Panc1 (cell line): ENCODE results near the gene HCN3. TPM values are rescaled to one million over a fixed set of nuclear protein-coding genes. Genes with fewer than 3 reads are reported as not detected.
A peak's percentile ranks its signal among the peaks of the same experiment; 100 is the strongest.

Experiments
- ATAC-seq: fragments of 200-7000 bp; cut with Tn5 transposase; 2 replicates; pipeline ENCODE4 v1.9.1; 2020; ENCODE audit warnings: mild to moderate bottlenecking, moderate library complexity
- BruUV-seq: library from RNA; stranded (reverse); fragments of 400-500 nt; replicated peaks from 2 replicates; lab custom pipeline; 2021; lab: Mats Ljungman, UMichigan
- CTCF ChIA-PET: fragments of 300-600 bp; sonication (Branson Sonifier 250); formaldehyde crosslinking; loops from one replicate; lab custom pipeline; 2022; ENCODE audit warnings: antibody characterized with exemption; lab: Charles Lee
- POLR2A ChIA-PET: fragments of 300-600 bp; sonication (Branson Sonifier 250); formaldehyde crosslinking; loops from one replicate; lab custom pipeline; 2022; ENCODE audit warnings: antibody characterized with exemption; lab: Charles Lee
- DNase-seq: peaks from one replicate; pipeline ENCODE4 v3.0.0-alpha.2; 2010; ENCODE audit warnings: low read depth, low spot score
- H3K27ac ChIP-seq: 2 replicates; pipeline ENCODE4 v1.5.1; 2011; ENCODE audit warnings: mild to moderate bottlenecking, low read length, inconsistent platforms
- H3K27me3 ChIP-seq: fragments of 200-500 bp; sonication (Bioruptor generic); 2 replicates; pipeline ENCODE4 v1.6.0; 2014; ENCODE audit warnings: low read length, inconsistent platforms; ENCODE audit not compliant: control insufficient read depth, insufficient read depth
- H3K36me3 ChIP-seq: fragments of 200-500 bp; sonication (Bioruptor generic); 2 replicates; pipeline ENCODE4 v1.5.1; 2014; ENCODE audit warnings: inconsistent platforms, mild to moderate bottlenecking, low read length, moderate library complexity; ENCODE audit not compliant: control insufficient read depth, insufficient read depth
- H3K4me1 ChIP-seq: 2 replicates; pipeline ENCODE4 v1.5.1; 2011; ENCODE audit warnings: inconsistent platforms, mild to moderate bottlenecking, low read length, moderate library complexity; ENCODE audit not compliant: control insufficient read depth, insufficient read depth
- H3K4me3 ChIP-seq, 2 experiments: 2 replicates each; pipeline ENCODE4 v1.5.1; 2011 to 2012; ENCODE audit warnings: low read depth in 2 of 2, low read length in 2 of 2, mild to moderate bottlenecking in 2 of 2, inconsistent platforms in 1 of 2, moderate library complexity in 1 of 2
- H3K9me3 ChIP-seq: fragments of 200-500 bp; sonication (Bioruptor generic); 2 replicates; pipeline ENCODE4 v1.5.1; 2014; ENCODE audit warnings: low read depth, mild to moderate bottlenecking, inconsistent platforms, low read length, moderate library complexity; ENCODE audit not compliant: control insufficient read depth, insufficient read depth
- CTCF ChIP-seq: fragments of 450-650 bp; IDR thresholded peaks from 2 replicates; pipeline ENCODE4 v1.5.1; 2017; ENCODE audit warnings: mild to moderate bottlenecking
- POLR2AphosphoS5 ChIP-seq: IDR thresholded peaks from 2 replicates; pipeline ENCODE4 v1.6.1; 2012; ENCODE audit warnings: mild to moderate bottlenecking, low read depth, low read length, moderate library complexity
- REST ChIP-seq, 2 experiments: IDR thresholded peaks; 2 replicates each; pipeline ENCODE4 v1.6.1; 2011 to 2012; ENCODE audit warnings: low read depth in 2 of 2, control low read depth in 1 of 2, low read length in 1 of 2, mild to moderate bottlenecking in 1 of 2, moderate library complexity in 1 of 2; ENCODE audit not compliant: insufficient read depth in 1 of 2
- SIN3A ChIP-seq: IDR thresholded peaks from 2 replicates; pipeline ENCODE4 v1.6.1; 2012; ENCODE audit warnings: low read depth, mild to moderate bottlenecking, low read length, moderate library complexity, borderline replicate concordance; ENCODE audit not compliant: insufficient read depth
- TCF7L2 ChIP-seq: IDR thresholded peaks from 2 replicates; pipeline ENCODE4 v1.6.1; 2011; ENCODE audit warnings: mild to moderate bottlenecking, low read depth, low read length, inconsistent platforms
- in situ Hi-C: cut with HindIII; loops from 2 replicates; pipeline ENCODE4 v1.10.0; 2016; ENCODE audit warnings: low sequenced_read_pairs, low pct_unique_long_range_greater_than_20kb
- intact Hi-C: fragments of 100-400 bp; cut with micrococcal nuclease; formaldehyde crosslinking; loops from one replicate; pipeline ENCODE4 v1.10.0; 2022; ENCODE audit not compliant: unreplicated experiment
- total RNA-seq: library from RNA; stranded (reverse); gene quantifications from one replicate; pipeline ENCODE4 v1.2.1, GENCODE V29; 2021; ENCODE audit not compliant: unreplicated experiment

HCN3 gene
- total RNA-seq, 1 experiment from 2014 or later, result 7.8 TPM

GRCh38 chr1:155322953-155323728 lies 45.9 kb downstream of the HCN3 start:
- ChIA-PET CTCF (interaction anchor here (0.6 to 3.5 kb wide), 5 partner anchors 43 to 406 kb away, joined by 3 to 34 read pairs (median 4); no protein-coding TSS in a partner anchor), POLR2A (interaction anchor here (0.5 kb wide), 1 partner anchor 124 kb away, joined by 6 read pairs; no protein-coding TSS in a partner anchor)
- H3K27ac ChIP-seq, result peak overlapping the region; percentile 95
- ATAC-seq (peak; percentile 63), DNase-seq (peak; percentile 50)
- no TSS peak for BruUV-seq
- H3K9me3 ChIP-seq, result no peaks in the 10 kb centered on the region
- H3K4me1 ChIP-seq, result peaks cover 47% of the 10 kb centered on the region
- H3K27me3 ChIP-seq, result no peaks in the 10 kb centered on the region
- peak overlapping the region; percentile 92 to 96 for H3K4me3 ChIP-seq
- in situ Hi-C loops (no loop called here), intact Hi-C loops (loop anchor here (1.0 kb wide), 1 partner anchor 46 kb away; the partner anchor contains the start of gene HCN3)
- TF ChIP-seq TCF7L2 (no peak), CTCF (peak; percentile 98), REST (IDR thresholded peaks at IDR 0.05; ENCODE audit: insufficient read depth in 1 of 2, low read depth in 2 of 2, low read length in 1 of 2) (no peak), SIN3A (peak; percentile 59; the same call in 1 of the 2 replicates), POLR2AphosphoS5 (no peak)
- no peaks in the 10 kb centered on the region; the same call in none of the 2 replicates for H3K36me3 ChIP-seq

- no peaks in the 10 kb centered on the region for H3K9me3 ChIP-seq
Observed at GRCh38 chr1:155323729-155324036, 46.4 kb downstream of the HCN3 start.

More at GRCh38 chr1:155323729-155324036, 46.4 kb downstream of the HCN3 start:
- CTCF ChIA-PET, result interaction anchor here (0.6 to 3.5 kb wide), 5 partner anchors 45 to 406 kb away, joined by 3 to 34 read pairs (median 4); no protein-coding TSS in a partner anchor
- Histone ChIP-seq H3K27me3 (no peaks in the 10 kb centered on the region), H3K4me1 (peaks cover 47% of the 10 kb centered on the region), H3K4me3 (peak overlapping the region; percentile 92 to 96), H3K36me3 (no peaks in the 10 kb centered on the region; the same call in none of the 2 replicates), H3K27ac (peak overlapping the region; percentile 95)
- in situ Hi-C loops, result no loop called here
- BruUV-seq, result no TSS peak
- no peak for TF ChIP-seq REST (IDR thresholded peaks at IDR 0.05; ENCODE audit: insufficient read depth in 1 of 2, low read depth in 2 of 2, low read length in 1 of 2)
- no peak; the same call in 1 of the 2 replicates for TF ChIP-seq POLR2AphosphoS5
- TF ChIP-seq SIN3A, result 0 out of 2 replicates have a peak, but pooled peaks have one; percentile 4
- POLR2A ChIA-PET, result interaction anchor here (0.5 to 0.9 kb wide), 3 partner anchors 16 to 125 kb away, joined by 3 to 6 read pairs (median 5); no protein-coding TSS in a partner anchor
- intact Hi-C loops, result loop anchor here (1.0 kb wide), 1 partner anchor 46 kb away; the partner anchor contains the start of gene HCN3
- ATAC-seq, result peak; percentile 66
- peak; percentile 74 for DNase-seq
